A673 (cell line): ENCODE measurements around the gene ZNF335. TPM values are rescaled to one million over a fixed set of nuclear protein-coding genes. Genes with fewer than 3 reads are reported as not detected.

Experiments
- BruUV-seq: library from RNA; stranded (reverse); fragments of 400-500 nt; replicated peaks from 2 replicates; lab custom pipeline; 2021; lab: Mats Ljungman, UMichigan
- CTCF ChIA-PET: fragments of 300-600 bp; sonication (Branson Sonifier 250); formaldehyde crosslinking; loops from one replicate; lab custom pipeline; 2022; ENCODE audit warnings: antibody characterized with exemption; lab: Charles Lee
- POLR2A ChIA-PET: fragments of 300-600 bp; sonication (Branson Sonifier 250); formaldehyde crosslinking; loops from one replicate; lab custom pipeline; 2022; ENCODE audit warnings: antibody characterized with exemption; ENCODE audit not compliant: low non-redundant PET; lab: Charles Lee
- DNase-seq: peaks from one replicate; pipeline ENCODE4 v3.0.0-alpha.2; 2015; ENCODE audit warnings: low spot score
- H3K27ac ChIP-seq: fragments of 200-600 bp; sonication (generic); 2 replicates; pipeline ENCODE4 v1.5.1; 2016; ENCODE audit warnings: mixed run types, low read depth, mild to moderate bottlenecking, mixed read lengths, antibody characterized with exemption, low read length; ENCODE audit not compliant: poor library complexity, severe bottlenecking
- H3K27me3 ChIP-seq: fragments of 200-600 bp; sonication (generic); replicated peaks from 2 replicates; pipeline ENCODE4 v1.6.1; 2017; ENCODE audit warnings: mixed run types, low read depth, mild to moderate bottlenecking, mixed read lengths, antibody characterized with exemption, low read length; ENCODE audit not compliant: insufficient read depth, poor library complexity
- H3K36me3 ChIP-seq: fragments of 200-600 bp; sonication (generic); 2 replicates; pipeline ENCODE4 v1.6.1; 2016; ENCODE audit warnings: mixed run types, mild to moderate bottlenecking, mixed read lengths, antibody characterized with exemption, low read length; ENCODE audit not compliant: insufficient read depth, poor library complexity, severe bottlenecking
- H3K4me1 ChIP-seq: fragments of 200-600 bp; sonication (generic); 2 replicates; pipeline ENCODE4 v1.6.1; 2017; ENCODE audit warnings: mixed run types, mild to moderate bottlenecking, mixed read lengths, antibody characterized with exemption, low read length; ENCODE audit not compliant: insufficient read depth, poor library complexity, severe bottlenecking
- H3K4me3 ChIP-seq: fragments of 200-600 bp; sonication (generic); 2 replicates; pipeline ENCODE4 v1.5.1; 2016; ENCODE audit warnings: low read depth, mixed run types, mild to moderate bottlenecking, mixed read lengths, low read length; ENCODE audit not compliant: poor library complexity, severe bottlenecking
- H3K9me3 ChIP-seq: fragments of 200-600 bp; sonication (generic); 2 replicates; pipeline ENCODE4 v1.6.1; 2016; ENCODE audit warnings: mixed run types, low read depth, mild to moderate bottlenecking, mixed read lengths, antibody characterized with exemption, low read length; ENCODE audit not compliant: poor library complexity, severe bottlenecking
- EZH2 ChIP-seq: fragments of 200-600 bp; sonication (generic); IDR thresholded peaks from 2 replicates; pipeline ENCODE4 v1.6.1; 2017; ENCODE audit warnings: borderline replicate concordance, low read depth, mild to moderate bottlenecking, mixed read lengths, antibody characterized with exemption, low read length; ENCODE audit not compliant: poor library complexity, severe bottlenecking
- intact Hi-C: fragments of 100-400 bp; cut with micrococcal nuclease; formaldehyde crosslinking; loops from one replicate; pipeline ENCODE4 v1.10.0; 2022; ENCODE audit not compliant: unreplicated experiment
- total RNA-seq: library from RNA; stranded (reverse); gene quantifications from 2 replicates; pipeline ENCODE4 v1.2.3, GENCODE V29; 2021
- TF ChIP-seq, protein P1 (sequence below): fragments of 300-800, 200-600 bp; sonication (generic); conservative IDR thresholded peaks from 2 replicates; pipeline ENCODE4 v1.5.1; 2017; ENCODE audit warnings: low read depth, mild to moderate bottlenecking, antibody characterized with exemption, low read length, moderate library complexity, mixed read lengths

The ZNF335 gene
- total RNA-seq, 1 experiment from 2014 or later: 31.9 TPM

DNA sequence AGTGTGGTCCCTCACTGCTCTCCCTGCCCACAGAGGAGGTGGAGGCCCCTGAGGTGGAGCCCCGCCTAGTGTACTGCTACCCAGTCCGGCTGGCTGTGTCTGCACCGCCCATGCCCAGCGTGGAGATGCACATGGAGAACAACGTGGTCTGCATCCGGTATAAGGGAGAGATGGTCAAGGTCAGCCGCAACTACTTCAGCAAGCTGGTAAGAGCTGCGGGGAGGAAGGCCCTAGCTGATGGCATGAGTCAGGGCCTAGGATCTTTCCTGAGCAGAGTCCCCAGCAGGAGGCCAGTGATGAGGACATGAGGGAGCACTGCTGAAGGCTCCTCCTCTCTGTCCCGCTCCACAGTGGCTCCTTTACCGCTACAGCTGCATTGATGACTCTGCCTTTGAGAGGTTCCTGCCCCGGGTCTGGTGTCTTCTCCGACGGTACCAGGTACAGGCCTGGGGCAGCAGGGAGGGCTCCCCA, 26.3 kb downstream of the ZNF335 start:
- Histone ChIP-seq H3K9me3 (no peaks in the 10 kb centered on the region), H3K27ac (no peak overlapping the region), H3K4me1 (no peaks in the 10 kb centered on the region), H3K27me3 (no peaks in the 10 kb centered on the region), H3K36me3 (peaks cover 91% of the 10 kb centered on the region), H3K4me3 (no peak overlapping the region)
- CTCF ChIA-PET: no interaction called here
- BruUV-seq: no TSS peak
- POLR2A ChIA-PET: interaction anchor here (0.6 kb wide), 1 partner anchor 9 kb away, joined by 12 read pairs; no protein-coding TSS in a partner anchor
- TF ChIP-seq, protein P1, sequence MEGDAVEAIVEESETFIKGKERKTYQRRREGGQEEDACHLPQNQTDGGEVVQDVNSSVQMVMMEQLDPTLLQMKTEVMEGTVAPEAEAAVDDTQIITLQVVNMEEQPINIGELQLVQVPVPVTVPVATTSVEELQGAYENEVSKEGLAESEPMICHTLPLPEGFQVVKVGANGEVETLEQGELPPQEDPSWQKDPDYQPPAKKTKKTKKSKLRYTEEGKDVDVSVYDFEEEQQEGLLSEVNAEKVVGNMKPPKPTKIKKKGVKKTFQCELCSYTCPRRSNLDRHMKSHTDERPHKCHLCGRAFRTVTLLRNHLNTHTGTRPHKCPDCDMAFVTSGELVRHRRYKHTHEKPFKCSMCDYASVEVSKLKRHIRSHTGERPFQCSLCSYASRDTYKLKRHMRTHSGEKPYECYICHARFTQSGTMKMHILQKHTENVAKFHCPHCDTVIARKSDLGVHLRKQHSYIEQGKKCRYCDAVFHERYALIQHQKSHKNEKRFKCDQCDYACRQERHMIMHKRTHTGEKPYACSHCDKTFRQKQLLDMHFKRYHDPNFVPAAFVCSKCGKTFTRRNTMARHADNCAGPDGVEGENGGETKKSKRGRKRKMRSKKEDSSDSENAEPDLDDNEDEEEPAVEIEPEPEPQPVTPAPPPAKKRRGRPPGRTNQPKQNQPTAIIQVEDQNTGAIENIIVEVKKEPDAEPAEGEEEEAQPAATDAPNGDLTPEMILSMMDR: no peak
- no peak for TF ChIP-seq EZH2
- peak; percentile 48 for DNase-seq
- intact Hi-C loops: no loop called here

DNA sequence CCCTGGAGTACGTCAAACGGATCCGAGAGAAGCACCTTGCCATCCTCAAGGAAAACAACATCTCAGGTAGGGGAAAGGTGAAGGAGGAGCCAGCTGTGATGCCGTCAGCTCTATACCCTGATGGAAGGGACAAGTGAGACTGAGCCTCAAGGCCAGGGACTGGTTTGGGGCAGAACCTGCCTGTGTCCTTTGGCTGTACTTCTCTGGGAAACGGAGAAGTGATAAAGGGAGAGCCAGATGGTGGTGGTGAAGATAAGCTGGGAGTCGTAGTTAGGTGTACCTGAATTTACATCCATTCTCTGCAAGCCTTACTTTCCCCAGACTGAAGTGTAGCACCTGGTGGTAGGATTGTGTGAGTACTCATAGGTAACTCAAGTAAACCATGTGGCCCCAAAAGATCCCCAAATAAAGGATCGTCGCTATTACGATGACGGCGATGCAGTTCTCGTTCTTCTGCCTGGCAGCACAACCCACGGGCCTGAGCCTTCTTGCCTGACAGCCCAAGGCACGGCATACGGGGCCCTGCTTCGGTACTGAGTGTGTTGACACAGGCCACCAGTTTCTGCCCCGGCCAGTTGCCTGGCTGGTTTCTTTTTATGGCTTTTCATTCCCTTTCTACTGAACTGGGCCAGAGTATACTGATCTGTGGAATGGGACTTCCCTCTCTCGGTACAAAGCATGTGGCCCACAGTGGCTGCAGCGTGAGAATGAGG, 26.9 kb downstream of the ZNF335 start:
- BruUV-seq: no TSS peak
- H3K4me1 ChIP-seq: no peaks in the 10 kb centered on the region
- CTCF ChIA-PET: no interaction called here
- peaks cover 91% of the 10 kb centered on the region for H3K36me3 ChIP-seq
- intact Hi-C loops: no loop called here
- no peaks in the 10 kb centered on the region for H3K27me3 ChIP-seq
- H3K9me3 ChIP-seq: no peaks in the 10 kb centered on the region
- TF ChIP-seq EZH2: no peak
- TF ChIP-seq, protein P1: no peak
- POLR2A ChIA-PET: interaction anchor here (0.6 kb wide), 1 partner anchor 9 kb away, joined by 12 read pairs; no protein-coding TSS in a partner anchor
- no peak for DNase-seq
- H3K4me3 ChIP-seq: no peak overlapping the region
- no peak overlapping the region for H3K27ac ChIP-seq

DNA sequence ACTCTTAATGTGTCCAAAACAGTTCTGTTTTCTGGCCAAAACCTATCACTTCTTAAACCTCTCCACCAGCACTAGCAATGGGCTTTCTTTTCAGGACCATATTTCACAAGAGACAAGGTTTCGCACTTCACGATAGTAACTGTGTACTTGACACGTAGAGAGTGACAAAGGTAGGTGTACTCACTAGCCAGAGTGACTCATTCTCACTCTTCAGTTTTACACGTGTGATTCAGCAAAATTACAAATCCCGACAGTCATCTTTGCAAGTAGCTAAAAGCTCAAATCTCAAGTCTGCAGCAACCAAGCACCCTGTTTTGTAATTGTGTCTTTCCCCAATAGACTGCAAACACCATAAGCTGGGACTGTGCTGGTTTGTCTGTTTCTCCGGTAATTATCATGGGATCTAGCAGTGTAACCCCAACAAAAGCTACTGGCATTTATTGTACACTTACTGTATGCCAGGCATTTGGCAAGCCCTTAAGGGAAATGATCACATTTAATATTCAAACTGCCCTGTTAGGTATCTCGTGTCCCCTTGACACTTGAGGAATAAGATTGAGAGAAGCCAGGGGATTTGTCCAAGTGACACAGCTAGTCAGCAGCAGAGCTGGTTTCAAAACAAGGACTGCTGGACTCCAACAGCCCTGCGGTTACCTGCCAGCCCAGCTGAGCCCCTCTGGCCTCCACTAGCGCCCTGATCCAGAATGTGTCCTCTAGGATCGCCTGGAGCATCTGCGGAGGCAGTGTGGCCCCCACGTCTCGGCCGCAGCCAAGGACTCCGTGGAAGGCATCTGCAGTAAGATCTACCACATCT, 27.6 kb downstream of the ZNF335 start:
- no TSS peak for BruUV-seq
- no peaks in the 10 kb centered on the region for H3K27me3 ChIP-seq
- POLR2A ChIA-PET: no interaction called here
- DNase-seq: no peak
- H3K4me1 ChIP-seq: peaks cover 2% of the 10 kb centered on the region
- H3K9me3 ChIP-seq: no peaks in the 10 kb centered on the region
- no peak for TF ChIP-seq EZH2
- TF ChIP-seq, protein P1: no peak
- H3K36me3 ChIP-seq: peaks cover 91% of the 10 kb centered on the region
- H3K4me3 ChIP-seq: no peak overlapping the region
- no peak overlapping the region for H3K27ac ChIP-seq
- CTCF ChIA-PET: no interaction called here
- intact Hi-C loops: no loop called here
